ENCODE measurements around the gene PMM2. TPM values are rescaled to one million over a fixed set of nuclear protein-coding genes. Genes with fewer than 3 reads are reported as not detected.
"Not testable (repeated sequence)": the region's sequence is repeated elsewhere in the genome, so short reads cannot be mapped to it uniquely, and the experiment has no call there.

Gene PMM2
- total and polyA plus RNA-seq, 2 experiments from 2014 or later, result 39.6 to 46.4 TPM

- H4K20me1 ChIP-seq (ENCODE audit: insufficient read depth), result no peaks in the 10 kb centered on the region
- in situ Hi-C loops (cut with MboI), result no loop called here
- TF ChIP-seq EZH2 (IDR thresholded peaks at IDR 0.05; ENCODE audit: insufficient read depth, poor library complexity, severe bottlenecking), result no peak
- TF ChIP-seq EZH2phosphoT487 (IDR thresholded peaks at IDR 0.05; ENCODE audit: insufficient read depth, low read depth), result no peak
- 91 to 93% methylated on average over 22 of the region's 22 CpGs for WGBS, 2 experiments (ENCODE audit: low coverage in 1 of 2, low lambda C conversion rate in 2 of 2, missing lambda C conversion rate in 2 of 2)
- H3K79me2 ChIP-seq (ENCODE audit: insufficient read depth), result no peaks in the 10 kb centered on the region
- no peak overlapping the region for H3K9ac ChIP-seq
- H3K36me3 ChIP-seq (ENCODE audit: low read depth), result no peaks in the 10 kb centered on the region
- H2AFZ ChIP-seq, result no peak overlapping the region
- H3K9me3 ChIP-seq (ENCODE audit: low read depth), result no peaks in the 10 kb centered on the region
- peaks cover 16% of the 10 kb centered on the region for H3F3A ChIP-seq (ENCODE audit: insufficient read depth)
- H3K4me3 ChIP-seq, result no peak overlapping the region
- peaks cover 15% of the 10 kb centered on the region for H3K4me1 ChIP-seq (ENCODE audit: insufficient read depth)
- no peaks in the 10 kb centered on the region for H3K9me2 ChIP-seq (ENCODE audit: insufficient read depth)
- no peak for DNase-seq
- H3K27ac ChIP-seq, result no peak overlapping the region
- no peak overlapping the region for H3K4me2 ChIP-seq (ENCODE audit: unreplicated experiment)
- no peaks in the 10 kb centered on the region for H3K27me3 ChIP-seq (replicated peaks; ENCODE audit: insufficient read depth)
These were observed 75.6 kb downstream of the PMM2 start for GRCh38 chr16:8872967-8873865.

DNA sequence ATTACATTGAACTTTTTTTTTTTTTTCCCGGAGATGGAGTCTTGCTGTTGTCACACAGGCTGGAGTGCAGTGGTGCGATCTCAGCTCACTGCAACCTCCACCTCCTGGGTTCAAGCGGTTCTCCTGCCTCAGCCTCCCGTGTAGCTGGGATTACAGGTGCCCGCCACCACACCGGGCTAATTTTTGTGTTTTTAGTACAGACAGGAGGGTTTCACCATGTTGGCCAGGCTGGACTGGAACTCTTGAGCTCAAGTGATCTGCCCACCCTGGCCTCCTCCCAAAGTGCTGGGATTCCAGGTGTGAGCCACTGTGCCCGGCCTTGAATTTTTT is 76.2 kb downstream of the PMM2 start:
- H3K27me3 ChIP-seq (replicated peaks; ENCODE audit: insufficient read depth); H3K9me3 ChIP-seq (ENCODE audit: low read depth); in situ Hi-C loops (cut with MboI); H3K4me3 ChIP-seq; H3K4me2 ChIP-seq (ENCODE audit: unreplicated experiment); DNase-seq; H3K36me3 ChIP-seq (ENCODE audit: low read depth); H3K9ac ChIP-seq; H2AFZ ChIP-seq; H3K79me2 ChIP-seq (ENCODE audit: insufficient read depth); H4K20me1 ChIP-seq (ENCODE audit: insufficient read depth); H3K9me2 ChIP-seq (ENCODE audit: insufficient read depth); H3K27ac ChIP-seq: not testable (repeated sequence)
- H3F3A ChIP-seq (ENCODE audit: insufficient read depth), result peaks cover 19% of the 10 kb centered on the region
- 77 to 80% methylated on average over 7 of the region's 7 CpGs for WGBS, 2 experiments (ENCODE audit: low coverage in 1 of 2, low lambda C conversion rate in 2 of 2, missing lambda C conversion rate in 2 of 2)
- H3K4me1 ChIP-seq (ENCODE audit: insufficient read depth), result peaks cover 21% of the 10 kb centered on the region

DNA sequence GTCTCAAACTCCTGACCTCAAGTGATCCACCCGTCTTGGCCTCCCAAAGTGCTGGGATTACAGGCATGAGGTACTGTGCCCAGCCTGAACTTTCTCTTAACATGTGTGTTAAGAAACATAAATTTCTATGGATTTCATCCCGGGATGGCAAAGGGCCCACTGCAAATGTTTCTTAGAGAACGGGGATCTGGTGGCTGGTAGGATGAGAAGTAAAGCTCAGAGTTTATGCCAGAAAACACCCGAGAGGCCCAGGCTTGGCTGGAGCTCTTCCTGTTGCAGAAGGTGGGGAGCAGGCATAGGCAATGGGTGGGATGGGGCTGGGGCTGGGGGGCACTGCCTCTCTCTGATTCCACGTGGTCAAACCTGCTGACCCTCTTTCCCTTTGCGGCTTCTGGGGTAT is 76.7 kb downstream of the PMM2 start:
- 24 to 25% methylated on average over 6 of the region's 6 CpGs for WGBS, 2 experiments (ENCODE audit: low coverage in 1 of 2, low lambda C conversion rate in 2 of 2, missing lambda C conversion rate in 2 of 2)
- Histone ChIP-seq H3K9me3 (ENCODE audit: low read depth) (no peaks in the 10 kb centered on the region), H3K79me2 (ENCODE audit: insufficient read depth) (no peaks in the 10 kb centered on the region), H3K27ac (no peak overlapping the region), H3K4me3 (no peak overlapping the region), H3K9ac (no peak overlapping the region), H3K4me2 (ENCODE audit: unreplicated experiment) (no peak overlapping the region), H3K9me2 (ENCODE audit: insufficient read depth) (no peaks in the 10 kb centered on the region), H3F3A (ENCODE audit: insufficient read depth) (peaks cover 23% of the 10 kb centered on the region), H3K27me3 (replicated peaks; ENCODE audit: insufficient read depth) (no peaks in the 10 kb centered on the region), H4K20me1 (ENCODE audit: insufficient read depth) (no peaks in the 10 kb centered on the region), H3K36me3 (ENCODE audit: low read depth) (no peaks in the 10 kb centered on the region), H2AFZ (0 out of 2 replicates have a peak overlapping the region, but pooled peaks have one; percentile 35), H3K4me1 (ENCODE audit: insufficient read depth) (peaks cover 27% of the 10 kb centered on the region)
- in situ Hi-C loops (cut with MboI), result no loop called here
- TF ChIP-seq EZH2 (IDR thresholded peaks at IDR 0.05; ENCODE audit: insufficient read depth, poor library complexity, severe bottlenecking) (no peak), EZH2phosphoT487 (IDR thresholded peaks at IDR 0.05; ENCODE audit: insufficient read depth, low read depth) (no peak)
- DNase-seq, result peak; percentile 58

- H3K9ac ChIP-seq; H4K20me1 ChIP-seq (ENCODE audit: insufficient read depth); DNase-seq; H3K4me3 ChIP-seq; H3K27me3 ChIP-seq (replicated peaks; ENCODE audit: insufficient read depth); H3K36me3 ChIP-seq (ENCODE audit: low read depth); H3K79me2 ChIP-seq (ENCODE audit: insufficient read depth); H3K4me2 ChIP-seq (ENCODE audit: unreplicated experiment); H2AFZ ChIP-seq; in situ Hi-C loops (cut with MboI); H3K9me2 ChIP-seq (ENCODE audit: insufficient read depth); H3K9me3 ChIP-seq (ENCODE audit: low read depth); H3K27ac ChIP-seq: not testable (repeated sequence)
- WGBS, 2 experiments (ENCODE audit: low coverage in 1 of 2, low lambda C conversion rate in 2 of 2, missing lambda C conversion rate in 2 of 2), result 72 to 80% methylated on average over 6 to 7 of the region's 7 CpGs
- Histone ChIP-seq H3K4me1 (ENCODE audit: insufficient read depth) (peaks cover 31% of the 10 kb centered on the region), H3F3A (ENCODE audit: insufficient read depth) (peaks cover 22% of the 10 kb centered on the region)
These were observed 77.7 kb downstream of the PMM2 start for GRCh38 chr16:8875317-8875716.
